Epithelial cell of proximal tubule (primary cell): ENCODE data around the gene RUFY1. TPM values are rescaled to one million over a fixed set of nuclear protein-coding genes. Genes with fewer than 3 reads are reported as not detected.
A peak's percentile ranks its signal among the peaks of the same experiment; 100 is the strongest.

ENCODE experiments used
- DNase-seq: peaks from one replicate; pipeline ENCODE4 v3.0.0-alpha.2; 2011; ENCODE audit warnings: low read depth
- H3K4me3 ChIP-seq: 2 replicates; pipeline ENCODE4 v1.5.1; 2011; ENCODE audit warnings: low read depth, mild to moderate bottlenecking, low read length
- total RNA-seq: library from RNA; depleted of rRNA; stranded (reverse); fragments of >200 nt; gene quantifications from 2 replicates; pipeline ENCODE4 v1.2.3, GENCODE V29; 2015
- TF ChIP-seq, protein P1 (sequence below): conservative IDR thresholded peaks from 2 replicates; pipeline ENCODE4 v1.5.1; 2012; ENCODE audit warnings: low read depth, mild to moderate bottlenecking, low read length

RUFY1 gene
- total RNA-seq, 1 donor from 2014 or later = 25.1 TPM

- no peak overlapping the region for H3K4me3 ChIP-seq
- no peak for DNase-seq
- TF ChIP-seq, protein P1, sequence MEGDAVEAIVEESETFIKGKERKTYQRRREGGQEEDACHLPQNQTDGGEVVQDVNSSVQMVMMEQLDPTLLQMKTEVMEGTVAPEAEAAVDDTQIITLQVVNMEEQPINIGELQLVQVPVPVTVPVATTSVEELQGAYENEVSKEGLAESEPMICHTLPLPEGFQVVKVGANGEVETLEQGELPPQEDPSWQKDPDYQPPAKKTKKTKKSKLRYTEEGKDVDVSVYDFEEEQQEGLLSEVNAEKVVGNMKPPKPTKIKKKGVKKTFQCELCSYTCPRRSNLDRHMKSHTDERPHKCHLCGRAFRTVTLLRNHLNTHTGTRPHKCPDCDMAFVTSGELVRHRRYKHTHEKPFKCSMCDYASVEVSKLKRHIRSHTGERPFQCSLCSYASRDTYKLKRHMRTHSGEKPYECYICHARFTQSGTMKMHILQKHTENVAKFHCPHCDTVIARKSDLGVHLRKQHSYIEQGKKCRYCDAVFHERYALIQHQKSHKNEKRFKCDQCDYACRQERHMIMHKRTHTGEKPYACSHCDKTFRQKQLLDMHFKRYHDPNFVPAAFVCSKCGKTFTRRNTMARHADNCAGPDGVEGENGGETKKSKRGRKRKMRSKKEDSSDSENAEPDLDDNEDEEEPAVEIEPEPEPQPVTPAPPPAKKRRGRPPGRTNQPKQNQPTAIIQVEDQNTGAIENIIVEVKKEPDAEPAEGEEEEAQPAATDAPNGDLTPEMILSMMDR = no peak
Observed at GRCh38 chr5:179617930-179618329, 67.6 kb downstream of the RUFY1 start.

- DNase-seq = no peak
- TF ChIP-seq, protein P1 = no peak
- peak overlapping the region; percentile 43 for H3K4me3 ChIP-seq
Observed at GRCh38 chr5:179618923-179619554, 68.7 kb downstream of the RUFY1 start.

GRCh38 chr5:179619776-179620175 is 69.4 kb downstream of the RUFY1 start:
- H3K4me3 ChIP-seq = peak overlapping the region; percentile 97
- DNase-seq = no peak
- TF ChIP-seq, protein P1 = no peak

DNA sequence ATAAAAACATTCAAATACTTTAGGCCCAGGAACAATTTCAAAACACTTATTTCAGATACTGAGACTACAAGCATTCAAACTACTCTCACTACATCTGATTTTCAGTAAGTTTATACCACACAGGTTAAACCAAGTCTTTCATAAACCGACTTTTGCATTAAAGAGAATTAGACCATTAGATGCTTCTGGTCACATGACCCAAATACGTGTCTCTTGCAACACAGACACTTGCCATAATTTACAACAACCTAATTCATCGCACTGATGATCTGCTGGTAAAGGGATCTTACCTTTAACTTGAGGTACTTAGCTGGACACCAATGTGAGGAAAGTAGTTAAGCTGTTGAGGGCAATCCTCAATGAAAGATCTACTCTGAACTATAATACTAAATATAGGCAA is 69.9 kb downstream of the RUFY1 start:
- TF ChIP-seq, protein P1 = no peak
- H3K4me3 ChIP-seq = peak overlapping the region; percentile 97
- DNase-seq = no peak

DNA sequence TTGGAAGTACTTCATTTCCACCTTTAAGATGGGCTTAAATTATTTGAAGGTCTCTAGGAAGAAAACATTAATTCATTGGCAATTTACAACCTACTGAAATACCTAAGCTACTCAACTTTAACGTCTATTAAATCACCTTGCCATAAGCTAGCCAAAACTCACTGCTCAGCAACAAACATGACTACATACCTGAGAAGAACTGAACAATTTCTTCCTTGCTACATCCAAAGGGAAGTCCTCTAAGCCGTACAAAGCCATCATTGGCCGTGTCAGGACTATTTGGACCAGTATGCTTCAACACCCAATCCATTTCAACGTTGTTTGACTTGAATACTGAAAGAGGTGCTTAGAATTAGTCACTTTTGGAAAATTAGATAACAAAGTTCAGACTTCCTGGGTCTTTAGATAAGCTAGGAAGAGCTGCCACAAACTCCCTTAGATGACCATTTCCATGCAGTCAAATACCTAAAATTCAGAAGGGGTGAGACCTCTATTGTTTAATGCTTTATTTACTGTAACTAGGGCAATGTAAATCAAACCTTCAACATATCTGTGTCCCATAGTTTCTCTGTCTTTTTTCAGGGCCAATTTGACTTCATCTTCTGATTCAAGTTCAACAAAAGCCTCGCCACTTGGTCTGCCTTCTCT is 70.5 kb downstream of the RUFY1 start:
- TF ChIP-seq, protein P1 = no peak
- peak overlapping the region; percentile 97 for H3K4me3 ChIP-seq
- no peak for DNase-seq

GRCh38 chr5:179621551-179622214 is 71.3 kb downstream of the RUFY1 start:
- TF ChIP-seq, protein P1 = no peak
- no peak for DNase-seq
- H3K4me3 ChIP-seq = peak overlapping the region; percentile 97
